Skin of body (tissue), 2 donors: ENCODE results near the gene MAU2. TPM values are rescaled to one million over a fixed set of nuclear protein-coding genes. Genes with fewer than 3 reads are reported as not detected.
"Not testable (repeated sequence)": the region's sequence is repeated elsewhere in the genome, so short reads cannot be mapped to it uniquely, and the experiment has no call there.

Source experiments
- DNase-seq: peaks from one replicate; lab custom pipeline; 2025; lab: John Stamatoyannopoulos, UW
- total RNA-seq: library from RNA; depleted of rRNA; stranded (reverse); fragments of >200 nt; gene quantifications from one replicate; pipeline ENCODE4 v1.2.3, GENCODE V29; 2014

MAU2 gene
- total RNA-seq, 1 donor from 2014 or later: 39.3 TPM

GRCh38 chr19:19384486-19384885 lies 63.9 kb downstream of the MAU2 start:
- no peak for DNase-seq

DNA sequence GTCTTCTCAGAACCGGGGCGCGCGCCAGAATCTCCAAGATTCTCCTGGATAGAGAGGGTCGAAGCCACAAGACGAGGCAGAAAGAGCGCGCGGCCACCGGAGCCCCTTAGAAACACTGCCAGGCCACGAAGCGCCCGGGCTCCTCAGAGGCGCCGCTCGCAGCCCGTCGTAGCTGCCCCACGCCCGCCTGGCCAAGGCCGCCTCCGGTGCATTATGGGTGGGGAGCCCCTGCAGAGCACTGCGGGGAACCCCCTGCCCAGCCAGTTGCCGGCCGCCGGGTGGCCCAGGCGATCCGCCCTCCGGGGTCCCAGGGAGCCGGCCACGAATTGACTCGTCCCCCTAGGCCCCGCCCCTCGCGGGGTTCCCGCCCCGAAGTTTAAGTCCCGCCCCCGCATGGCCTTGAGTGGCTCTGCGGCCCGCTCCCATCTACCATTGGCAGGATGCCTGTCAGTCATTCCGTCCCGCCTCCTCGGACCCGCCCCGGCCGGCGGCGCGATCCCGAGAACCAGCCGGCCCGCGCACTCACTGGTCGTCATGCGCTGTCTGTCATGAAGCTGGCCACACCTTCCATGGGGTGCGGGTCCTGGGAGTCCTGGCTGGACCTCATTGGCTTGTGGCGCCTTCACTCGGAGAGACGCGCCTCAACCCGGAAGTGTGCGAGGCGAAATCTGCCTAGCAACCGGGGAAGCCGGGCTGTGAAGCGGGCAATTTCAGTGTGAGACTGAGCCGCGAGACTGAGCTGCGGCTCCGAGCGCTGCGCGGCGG lies 64.7 kb downstream of the MAU2 start:
- peak; percentile 100 for DNase-seq

GRCh38 chr19:19385896-19386869 lies 65.6 kb downstream of the MAU2 start:
- no peak for DNase-seq

DNA sequence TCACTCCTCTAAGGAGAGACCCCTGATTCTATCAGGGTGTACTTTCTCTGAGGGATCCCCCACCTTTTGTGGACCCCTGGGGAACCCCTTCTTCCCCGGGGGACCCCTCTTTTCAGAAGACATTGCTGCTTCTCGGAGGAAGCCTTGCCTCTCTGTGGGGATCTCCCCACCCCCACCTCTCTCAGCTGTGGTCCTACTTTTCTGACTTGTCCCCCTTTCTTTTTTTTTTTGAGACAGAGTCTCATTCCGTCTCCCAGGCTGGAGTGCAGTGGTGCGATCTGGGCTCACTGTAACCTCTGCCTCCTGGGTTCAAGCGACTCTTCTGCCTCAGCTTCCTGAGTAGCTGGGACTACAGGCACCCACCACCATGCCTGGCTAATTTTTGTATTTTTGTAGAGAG lies 66.5 kb downstream of the MAU2 start:
- no peak for DNase-seq

DNA sequence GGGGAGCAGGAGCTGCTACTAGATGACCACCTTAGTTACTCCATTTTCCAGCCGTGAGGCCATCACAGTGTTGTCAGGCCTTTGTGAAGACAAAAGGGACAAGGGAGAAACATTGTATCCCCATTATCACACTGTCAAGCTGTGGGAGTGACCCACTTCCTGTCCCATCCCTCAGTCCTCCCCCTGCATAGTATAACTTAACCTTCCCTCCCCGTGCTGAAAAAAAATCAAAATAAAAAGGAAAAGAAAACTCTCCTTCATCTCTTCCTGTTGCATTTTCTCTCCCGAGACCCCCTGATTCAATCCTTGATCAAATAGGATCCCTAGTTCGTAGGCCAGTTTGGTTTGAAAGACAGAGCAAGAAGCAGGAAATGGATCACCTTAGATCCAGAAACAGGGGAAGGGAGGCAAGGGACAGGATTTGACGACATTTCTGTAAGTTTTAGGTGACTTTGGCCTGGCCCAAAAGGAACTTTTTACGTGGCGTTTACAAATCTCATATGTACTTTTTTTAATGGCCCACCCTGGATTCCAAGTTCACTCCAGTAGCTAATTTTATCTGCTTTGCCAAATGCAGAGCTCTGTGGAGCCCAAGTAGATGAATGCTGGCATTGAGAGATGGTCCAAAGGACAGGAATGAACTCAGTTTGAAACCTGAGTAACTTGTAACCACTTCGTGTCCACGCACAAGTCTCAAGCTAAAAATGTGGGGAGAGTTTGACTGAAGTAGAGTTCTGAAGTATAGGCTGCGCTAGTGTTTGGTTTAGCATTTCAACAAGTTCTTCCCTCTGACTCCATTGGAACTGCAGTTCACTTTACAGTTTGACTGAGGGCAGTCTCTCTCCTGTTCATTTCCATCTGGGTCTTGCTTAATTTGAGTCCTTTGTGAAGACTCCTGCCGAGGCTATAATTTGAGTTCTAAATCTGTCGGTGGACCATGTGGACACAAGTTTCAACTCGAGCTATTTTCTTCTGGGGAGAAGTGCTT lies 68.2 kb downstream of the MAU2 start:
- no peak for DNase-seq

DNA sequence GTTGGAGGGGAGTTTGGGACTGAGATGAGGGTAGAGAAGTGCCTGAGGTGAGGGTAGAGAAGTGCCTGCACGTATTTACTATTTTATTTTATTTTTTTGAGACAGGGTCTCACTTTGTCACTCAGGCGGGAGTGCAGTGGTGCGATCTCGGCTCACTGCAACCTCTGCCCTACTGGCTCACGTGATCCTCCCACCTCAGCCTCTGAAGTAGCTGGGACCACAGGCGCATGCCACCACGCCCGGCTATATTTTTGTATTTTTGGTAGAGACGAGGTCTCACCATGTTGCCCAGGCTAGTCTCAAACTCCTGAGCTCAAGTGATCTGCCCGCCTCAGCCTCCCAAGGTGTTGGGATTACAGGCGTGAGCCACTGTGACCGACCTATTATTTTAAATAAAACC lies 69.1 kb downstream of the MAU2 start:
- not testable (repeated sequence) for DNase-seq

DNA sequence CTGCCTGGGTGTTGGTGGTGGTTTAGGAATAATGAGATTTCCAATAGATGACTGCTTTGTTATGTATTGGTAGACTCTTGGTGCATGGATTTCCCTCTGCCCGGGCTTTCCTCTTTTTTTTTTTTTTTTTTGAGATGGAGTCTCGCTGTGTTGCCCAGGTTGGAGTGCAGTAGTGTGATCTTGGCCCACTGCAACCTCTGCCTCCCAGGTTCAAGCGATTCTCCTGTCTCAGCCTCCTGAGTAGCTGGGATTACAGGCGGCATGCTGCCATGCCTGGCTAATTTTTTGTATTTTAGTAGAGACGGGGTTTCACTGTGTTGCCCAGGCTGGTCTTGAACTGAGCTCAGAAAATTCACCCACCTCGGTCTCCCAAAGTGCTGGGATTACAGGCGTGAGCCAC lies 73.7 kb downstream of the MAU2 start:
- not testable (repeated sequence) for DNase-seq

DNA sequence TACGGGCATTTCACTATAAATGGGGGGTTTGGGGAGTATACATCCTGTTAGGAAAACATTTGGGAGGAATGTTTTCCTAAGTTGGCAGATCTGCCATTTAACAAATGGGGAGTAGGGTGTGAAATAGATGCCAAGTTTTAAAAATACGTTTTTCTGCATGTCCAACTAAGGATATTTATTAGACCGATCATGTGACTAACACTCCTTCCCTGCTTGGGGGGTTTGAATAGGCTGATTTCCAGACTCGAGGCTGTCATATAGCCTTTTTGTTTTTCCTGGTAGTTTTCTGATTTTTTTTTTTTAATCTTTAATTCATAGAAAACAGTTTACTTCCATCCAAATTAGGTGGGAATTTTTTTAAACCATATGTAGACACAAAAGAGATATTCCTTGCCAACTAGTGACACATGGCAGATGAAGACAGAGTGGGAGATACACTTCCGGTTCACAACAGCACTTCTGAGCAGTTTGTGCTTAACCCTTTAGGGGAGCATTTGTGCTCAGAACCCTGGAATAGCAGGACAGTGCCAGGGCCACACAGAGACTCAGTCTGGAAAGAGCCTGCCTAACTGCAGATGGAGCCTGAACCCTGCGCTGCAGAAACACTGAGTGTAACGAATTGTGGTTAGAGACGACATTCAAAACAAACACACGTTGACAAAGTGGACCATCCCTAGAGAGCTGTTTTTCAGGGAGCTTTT lies 79.3 kb downstream of the MAU2 start:
- peak; percentile 21 for DNase-seq

DNA sequence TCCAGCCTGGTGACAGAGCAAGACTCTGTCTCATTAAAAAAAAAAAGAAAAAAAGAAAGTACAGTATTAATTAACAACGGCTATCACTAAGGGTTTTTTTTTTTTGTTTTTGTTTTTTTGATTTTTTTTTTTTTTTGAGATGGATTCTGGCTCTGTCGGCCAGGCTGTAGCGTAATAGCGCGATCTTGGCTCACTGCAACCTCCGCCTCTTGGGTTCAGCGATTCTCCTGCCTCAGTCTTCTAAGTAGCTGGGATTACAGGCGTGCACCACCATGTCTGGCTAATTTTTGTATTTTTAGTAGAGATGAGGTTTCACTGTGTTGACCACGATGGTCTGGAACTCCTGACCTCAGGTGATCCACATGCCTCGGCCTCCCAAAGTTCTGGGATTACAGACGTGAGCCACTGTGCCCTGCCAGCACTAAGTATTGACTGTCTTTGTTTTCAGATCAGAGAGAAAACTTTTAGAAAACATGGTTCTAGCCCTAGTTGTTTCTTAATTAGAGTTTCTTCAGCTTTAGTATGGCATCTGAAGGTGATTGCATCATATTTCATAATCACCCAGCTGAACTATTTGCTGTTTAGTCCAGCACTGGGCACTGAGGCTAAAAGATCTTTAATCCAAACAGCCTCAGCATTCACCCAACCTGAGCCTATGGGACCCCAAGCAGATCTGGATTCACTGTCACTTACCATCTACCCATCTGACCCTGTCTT lies 82.2 kb downstream of the MAU2 start:
- DNase-seq: no peak

- no peak for DNase-seq
Observed at GRCh38 chr19:19403373-19403901, 82.8 kb downstream of the MAU2 start.

GRCh38 chr19:19404879-19405860 lies 84.5 kb downstream of the MAU2 start, which contains the start of gene GATAD2A:
TSS of gene GATAD2A (plus strand) at chr19:19405675. CDS start at chr19:19465346, 59,671 bp downstream.
- peak; percentile 91 for DNase-seq

DNA sequence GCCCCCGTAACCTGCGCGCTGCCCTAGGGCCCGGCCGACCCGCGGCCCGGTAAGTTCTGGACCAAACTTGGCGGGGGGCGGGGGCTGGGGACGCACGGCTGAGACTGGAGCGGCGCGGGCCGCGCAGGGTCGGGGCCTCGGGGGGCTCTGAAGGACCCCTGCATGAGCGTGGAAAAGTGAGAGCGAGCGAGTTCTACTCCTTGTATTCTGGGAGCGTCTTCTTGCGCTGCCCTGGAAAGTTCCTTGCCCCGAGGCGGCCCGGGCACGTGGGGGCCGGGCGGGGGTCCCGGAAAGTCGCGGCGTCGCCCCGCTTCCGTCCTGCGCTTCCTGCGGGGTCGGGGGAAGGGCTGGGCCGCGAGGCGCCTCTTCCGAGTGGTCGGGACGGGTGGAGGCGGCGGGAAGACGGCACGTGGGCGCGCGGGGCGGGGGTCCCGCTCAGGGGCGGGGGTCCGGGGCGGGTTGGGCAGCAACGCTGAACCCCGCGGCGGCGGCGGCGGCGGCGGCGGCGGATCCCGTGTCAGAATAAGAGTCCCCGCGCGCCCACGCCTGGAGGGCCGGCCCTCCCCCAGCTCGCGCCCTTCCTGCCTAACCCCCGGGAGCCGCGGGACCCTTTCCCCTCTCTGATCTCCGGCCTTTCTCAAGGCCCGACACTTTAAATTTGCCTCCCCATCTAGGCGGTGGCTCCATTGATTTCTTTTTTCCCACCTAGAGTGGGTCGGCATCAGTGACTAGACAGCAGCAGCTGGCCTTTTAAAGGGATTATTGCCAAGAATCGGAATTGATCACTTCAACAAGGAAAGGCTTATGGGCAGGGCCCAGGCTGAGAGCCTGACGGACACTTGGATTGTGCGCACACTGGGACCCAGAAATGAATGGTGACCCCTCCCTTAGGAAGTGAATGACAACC lies 85.6 kb downstream of the MAU2 start:
- peak; percentile 28 for DNase-seq

GRCh38 chr19:19406878-19407632 lies 86.4 kb downstream of the MAU2 start:
- DNase-seq: no peak

DNA sequence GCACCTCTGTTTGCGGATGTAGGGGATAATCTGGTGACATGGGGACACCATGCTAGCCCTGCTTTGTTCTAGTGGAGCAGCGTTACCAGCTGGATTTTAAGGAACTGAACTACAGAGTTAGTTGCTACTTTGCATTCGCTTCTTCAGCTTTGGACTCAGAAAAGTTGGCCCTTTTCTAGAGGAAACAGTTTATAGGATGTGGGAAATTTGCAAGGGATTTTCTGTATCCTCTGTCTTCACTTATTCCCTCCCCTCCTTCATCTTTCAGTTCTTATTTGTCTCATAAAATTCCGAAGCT lies 87.0 kb downstream of the MAU2 start:
- DNase-seq: no peak
